ENCODE data around the gene MCTP1.

MCTP1 gene

GRCh38 chr5:95237324-95237723 is 47.6 kb downstream of the MCTP1 start:
- TF ChIP-seq CTCF (IDR thresholded peaks at IDR 0.05; ENCODE audit: low read depth, low read length, missing control alignments), result peak; percentile 17
- no peak for DNase-seq
- no peak overlapping the region for H3K27ac ChIP-seq

GRCh38 chr5:95235439-95235982 is 49.4 kb downstream of the MCTP1 start:
- no peak for TF ChIP-seq CTCF (IDR thresholded peaks at IDR 0.05; ENCODE audit: low read depth, low read length, missing control alignments)
- in situ Hi-C loops (cut with HindIII; ENCODE audit: low pct_ligation_motif_present, low sequenced_read_pairs), result loop anchor here (25.0 kb wide), 1 partner anchor 248 kb away; no protein-coding TSS in a partner anchor
- Histone ChIP-seq H3K4me3 (ENCODE audit: low read depth, low read length) (no peak overlapping the region), H3K27me3 (replicated peaks) (no peaks in the 10 kb centered on the region), H3K36me3 (replicated peaks) (no peaks in the 10 kb centered on the region), H3K27ac (no peak overlapping the region)
- DNase-seq, result no peak

More at GRCh38 chr5:95237324-95237723, 47.6 kb downstream of the MCTP1 start:
- Histone ChIP-seq H3K4me3 (ENCODE audit: low read depth, low read length) (no peak overlapping the region), H3K36me3 (replicated peaks) (no peaks in the 10 kb centered on the region), H3K27me3 (replicated peaks) (no peaks in the 10 kb centered on the region)
- in situ Hi-C loops (cut with HindIII; ENCODE audit: low pct_ligation_motif_present, low sequenced_read_pairs), result loop anchor here (25.0 kb wide), 1 partner anchor 250 kb away; no protein-coding TSS in a partner anchor

DNA sequence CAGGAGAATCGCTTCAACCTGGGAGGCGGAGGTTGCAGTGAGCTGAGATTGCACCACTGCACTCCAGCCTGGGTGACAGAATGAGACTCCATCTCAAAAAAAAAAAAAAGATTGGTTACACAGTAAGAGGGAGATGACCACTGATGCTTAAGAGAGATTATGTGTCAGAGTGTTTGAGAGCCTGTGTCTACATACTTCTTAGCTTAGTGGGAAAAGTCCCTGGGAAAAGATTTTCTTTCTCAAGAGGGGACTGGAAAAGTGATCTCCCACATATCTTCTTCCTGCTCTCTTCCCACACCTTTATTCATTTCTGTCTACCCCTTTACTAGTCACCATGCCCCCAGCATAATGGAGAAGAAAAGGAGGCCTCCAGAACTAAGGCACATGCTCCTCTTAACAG is 55.2 kb downstream of the MCTP1 start:
- TF ChIP-seq CTCF (IDR thresholded peaks at IDR 0.05; ENCODE audit: low read depth, low read length, missing control alignments), result no peak
- Histone ChIP-seq H3K27me3 (replicated peaks) (no peaks in the 10 kb centered on the region), H3K4me3 (ENCODE audit: low read depth, low read length) (no peak overlapping the region), H3K36me3 (replicated peaks) (no peaks in the 10 kb centered on the region), H3K27ac (no peak overlapping the region)
- in situ Hi-C loops (cut with HindIII; ENCODE audit: low pct_ligation_motif_present, low sequenced_read_pairs), result loop anchor here (25.0 kb wide), 1 partner anchor 242 kb away; no protein-coding TSS in a partner anchor
- no peak for DNase-seq

- no peak for DNase-seq
- no peak overlapping the region for H3K4me3 ChIP-seq (ENCODE audit: low read depth, low read length)
- no peaks in the 10 kb centered on the region for H3K27me3 ChIP-seq (replicated peaks)
- in situ Hi-C loops (cut with HindIII; ENCODE audit: low pct_ligation_motif_present, low sequenced_read_pairs), result loop anchor here (25.0 kb wide), 1 partner anchor 238 kb away; no protein-coding TSS in a partner anchor
- H3K27ac ChIP-seq, result no peak overlapping the region
- TF ChIP-seq CTCF (IDR thresholded peaks at IDR 0.05; ENCODE audit: low read depth, low read length, missing control alignments), result no peak
- no peaks in the 10 kb centered on the region for H3K36me3 ChIP-seq (replicated peaks)
These were observed 60.0 kb downstream of the MCTP1 start for GRCh38 chr5:95224701-95225459.

- no peaks in the 10 kb centered on the region for H3K27me3 ChIP-seq (replicated peaks)
- no peak for DNase-seq
- in situ Hi-C loops (cut with HindIII; ENCODE audit: low pct_ligation_motif_present, low sequenced_read_pairs), result no loop called here
- H3K36me3 ChIP-seq (replicated peaks), result no peaks in the 10 kb centered on the region
- no peak overlapping the region for H3K4me3 ChIP-seq (ENCODE audit: low read depth, low read length)
- no peak overlapping the region for H3K27ac ChIP-seq
- TF ChIP-seq CTCF (IDR thresholded peaks at IDR 0.05; ENCODE audit: low read depth, low read length, missing control alignments), result no peak
These were observed 61.2 kb downstream of the MCTP1 start for GRCh38 chr5:95223566-95224258.

Measured in brain microvascular endothelial cell (primary cell).